HG02981 (cell line): ENCODE results near the gene ANXA3.
A peak's percentile ranks its signal among the peaks of the same experiment; 100 is the strongest.
"Not testable (repeated sequence)": the region's sequence is repeated elsewhere in the genome, so short reads cannot be mapped to it uniquely, and the experiment has no call there.

Experiments used
- ATAC-seq: cut with Tn5 transposase; IDR thresholded peaks from one replicate; pipeline ENCODE4 v1.9.1; 2021; ENCODE audit warnings: mild to moderate bottlenecking, moderate library complexity; ENCODE audit not compliant: unreplicated experiment

The ANXA3 gene

GRCh38 chr4:78542373-78542772 is 9.2 kb upstream of the ANXA3 start:
- ATAC-seq = no peak

- no peak for ATAC-seq
Observed at GRCh38 chr4:78543424-78544125, 8.0 kb upstream of the ANXA3 start.

DNA sequence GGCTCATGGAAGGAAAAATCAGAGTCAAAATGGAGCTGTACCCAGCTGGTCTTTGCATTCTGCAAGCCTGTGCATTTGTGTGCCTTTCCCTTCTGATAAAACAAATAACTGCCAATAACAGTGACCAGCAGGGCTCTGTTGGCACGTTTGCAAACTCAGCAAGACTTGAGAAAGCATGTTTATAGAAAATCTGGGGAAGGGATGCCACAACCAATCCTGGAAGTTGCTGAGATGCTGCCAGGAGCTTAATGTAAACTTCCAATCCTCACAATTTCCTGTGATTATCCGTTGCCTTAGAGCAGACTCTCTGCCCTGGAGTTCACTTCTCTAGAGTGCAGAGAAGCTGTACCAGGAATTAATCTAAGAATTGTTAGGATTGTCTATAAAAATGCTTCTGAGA is 6.9 kb upstream of the ANXA3 start:
- no peak for ATAC-seq

DNA sequence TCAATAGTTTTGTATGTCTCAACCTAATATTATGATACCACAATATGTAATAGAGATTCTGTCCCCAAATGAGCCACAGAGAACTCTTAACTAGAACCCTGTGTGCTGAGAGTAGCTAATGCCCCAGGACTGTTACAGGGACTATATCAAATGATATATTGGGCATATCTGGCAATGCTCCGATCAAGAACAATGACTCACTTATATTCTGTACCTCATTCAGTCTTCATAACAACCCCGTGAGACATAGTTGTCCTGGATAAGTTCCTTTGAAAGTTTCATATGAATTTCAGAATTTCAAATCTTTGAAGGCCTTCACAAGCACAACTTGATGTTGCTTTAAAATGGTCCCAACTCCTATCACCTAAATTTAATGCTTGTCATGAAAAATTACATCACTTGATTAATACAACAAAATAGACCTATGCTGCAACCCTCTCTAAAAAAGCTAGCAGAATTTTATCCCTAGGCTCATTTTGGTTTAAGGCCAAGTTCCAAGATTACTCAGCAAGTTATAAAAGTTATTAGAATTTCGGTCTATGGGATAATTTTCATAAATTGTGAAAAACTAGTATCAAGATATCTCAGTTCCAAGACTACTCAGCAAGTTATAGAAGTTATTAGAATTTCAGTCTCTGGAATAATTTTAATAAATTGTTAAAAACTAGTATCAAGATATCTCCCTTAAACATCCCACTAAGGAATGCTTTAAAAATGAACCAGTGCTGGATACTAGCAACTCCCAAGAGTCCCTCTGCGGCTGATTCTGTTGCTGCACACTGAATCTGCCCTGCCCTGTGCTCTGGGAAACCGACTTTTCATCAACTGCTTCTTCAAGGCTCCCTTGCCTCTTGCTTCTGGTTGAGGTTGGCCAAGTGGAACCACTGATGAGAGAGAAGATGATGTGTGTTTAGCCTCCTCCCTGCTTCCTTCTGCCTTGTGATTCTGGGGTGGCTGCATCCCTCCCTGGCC is 6.0 kb upstream of the ANXA3 start:
- no peak for ATAC-seq

- ATAC-seq = not testable (repeated sequence)
Observed at GRCh38 chr4:78547899-78548298, 3.7 kb upstream of the ANXA3 start.

- ATAC-seq = not testable (repeated sequence)
Observed at GRCh38 chr4:78548889-78549288, 2.7 kb upstream of the ANXA3 start.

DNA sequence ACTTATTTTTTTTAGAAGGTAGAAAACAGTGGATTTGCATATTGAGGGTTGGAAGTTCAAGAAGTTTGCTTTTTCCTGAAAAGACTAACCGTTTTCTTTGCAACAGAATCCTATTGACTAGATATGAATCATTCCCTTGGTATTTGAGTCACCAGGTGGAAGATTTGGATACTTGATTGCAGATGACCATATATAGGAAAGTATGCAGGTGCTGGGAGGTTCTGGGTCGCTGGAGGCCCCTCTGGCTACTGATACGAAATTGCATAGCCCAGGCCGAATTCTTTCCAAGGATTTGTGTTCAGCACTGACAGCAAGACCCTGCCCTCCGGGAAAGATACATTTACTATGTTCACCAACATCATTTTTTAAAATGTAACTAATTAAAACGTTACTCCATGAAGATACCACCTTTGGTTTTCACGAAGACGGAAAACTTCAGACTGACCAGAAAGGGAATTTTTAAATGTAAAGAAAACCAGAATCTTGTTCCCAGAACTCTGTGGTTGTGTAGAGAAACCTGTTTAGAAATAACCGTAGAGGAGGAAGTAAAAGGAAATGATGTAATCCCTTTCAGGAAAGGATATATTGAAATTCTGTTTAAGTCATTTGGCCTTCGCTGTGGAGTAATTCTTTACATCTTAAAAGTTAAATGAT is 946 bp downstream of the ANXA3 start:
- ATAC-seq = no peak

- no peak for ATAC-seq
Observed at GRCh38 chr4:78553043-78553396, 1.4 kb downstream of the ANXA3 start.

GRCh38 chr4:78553529-78554060 is 2.0 kb downstream of the ANXA3 start:
- ATAC-seq = no peak

- ATAC-seq = no peak
Observed at GRCh38 chr4:78556665-78557064, 5.1 kb downstream of the ANXA3 start.

GRCh38 chr4:78557841-78558240 is 6.3 kb downstream of the ANXA3 start:
- ATAC-seq = no peak

- no peak for ATAC-seq
Observed at GRCh38 chr4:78558410-78558809, 6.8 kb downstream of the ANXA3 start.

- ATAC-seq = no peak
Observed at GRCh38 chr4:78560296-78560963, 8.9 kb downstream of the ANXA3 start.

DNA sequence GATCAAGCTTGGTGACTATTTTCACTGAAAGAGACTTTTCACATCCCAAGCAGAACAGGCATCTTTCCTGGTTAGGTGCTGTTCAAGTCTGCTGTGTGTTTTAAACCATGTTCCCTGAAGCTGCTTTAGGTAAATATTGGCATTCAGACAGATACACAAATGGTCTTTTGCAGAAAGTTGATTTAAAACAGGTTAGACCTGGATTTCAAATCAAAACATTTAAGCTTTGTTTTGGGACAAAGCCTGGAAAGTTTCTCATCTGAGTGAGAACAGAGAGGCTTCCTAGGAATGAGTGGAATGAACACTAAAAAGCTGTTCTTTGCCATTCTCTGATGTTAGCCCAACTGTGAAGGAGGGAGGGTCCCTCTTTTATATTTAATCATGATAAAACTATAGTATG is 10.1 kb downstream of the ANXA3 start:
- ATAC-seq = no peak

GRCh38 chr4:78562687-78563086 is 11.1 kb downstream of the ANXA3 start:
- no peak for ATAC-seq

- no peak for ATAC-seq
Observed at GRCh38 chr4:78565971-78566372, 14.4 kb downstream of the ANXA3 start.

GRCh38 chr4:78566834-78567499 is 15.4 kb downstream of the ANXA3 start:
- peak; percentile 73 for ATAC-seq

DNA sequence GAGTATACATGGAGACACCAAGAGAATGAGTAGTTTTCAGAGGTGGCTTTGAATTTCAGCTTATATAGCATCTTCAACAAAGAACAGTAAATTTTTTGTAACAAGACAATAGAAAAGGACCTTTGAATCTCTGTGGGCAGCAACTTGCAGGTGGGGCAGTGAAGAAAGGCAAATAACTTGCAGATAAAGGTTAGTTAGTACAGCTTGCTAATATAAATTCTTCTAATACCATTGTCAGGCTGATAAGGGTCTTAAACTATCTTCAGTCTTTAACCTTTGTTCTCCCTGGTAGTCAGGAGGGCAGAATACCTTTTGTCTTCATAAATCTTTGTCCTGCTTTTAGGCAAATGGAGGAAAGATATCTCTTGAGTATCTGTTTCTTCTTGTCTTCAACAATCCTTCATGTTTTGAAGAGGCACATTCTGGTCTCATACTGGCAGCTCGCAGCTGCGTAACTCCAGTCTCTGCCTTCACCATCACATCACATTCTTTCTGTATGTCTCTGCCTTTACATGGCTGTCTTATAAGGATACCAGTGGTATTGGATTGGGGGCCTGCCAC is 16.0 kb downstream of the ANXA3 start:
- no peak for ATAC-seq

DNA sequence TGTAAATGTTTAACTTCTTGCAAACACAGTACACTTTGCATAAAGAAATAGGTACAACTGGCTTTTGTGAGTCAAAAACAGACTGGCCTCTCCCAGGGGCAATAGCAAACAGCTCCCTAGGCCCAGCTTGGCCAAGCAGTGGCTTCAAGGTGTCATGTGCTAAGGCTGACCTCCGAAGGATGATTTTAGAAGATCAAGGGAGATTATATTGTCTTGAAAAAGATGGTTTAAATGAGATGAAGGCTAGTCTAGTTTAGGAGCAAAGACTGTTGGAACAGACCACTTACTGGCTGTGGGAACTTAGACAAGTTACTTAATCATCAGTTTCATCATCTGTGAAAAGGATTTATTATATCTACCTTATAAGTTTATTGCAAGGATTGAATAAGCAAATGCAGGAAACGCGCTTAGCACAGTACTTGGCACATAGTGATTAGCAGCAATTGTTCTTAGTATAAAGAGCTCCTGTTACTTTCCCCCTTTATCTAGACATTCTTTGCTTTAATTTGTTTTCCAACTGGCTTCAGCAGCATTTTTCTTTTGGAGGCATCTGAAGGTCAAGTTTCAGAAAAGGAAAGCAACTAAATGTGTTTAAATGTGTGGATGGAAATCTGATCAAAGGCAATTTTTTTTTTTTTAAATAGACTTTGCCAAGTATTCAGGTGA is 17.2 kb downstream of the ANXA3 start:
- peak; percentile 75 for ATAC-seq
